Kidney (tissue), 14 donors: Measurements from ENCODE around the gene NT5E. TPM values are rescaled to one million over a fixed set of nuclear protein-coding genes. Genes with fewer than 3 reads are reported as not detected.

Experiments used
- DNase-seq, 5 donors: peaks; one replicate each; pipeline ENCODE4 v3.0.0-alpha.2; 2013 to 2020
- FAIRE-seq: peaks from 2 replicates; lab custom pipeline; 2012; peaks lifted over from hg19 to GRCh38; lab: Jason Lieb, UNC
- H3K27ac ChIP-seq, 2 donors: one replicate each; pipeline ENCODE4 v1.7.0; 2013; ENCODE audit warnings: low read depth in 2 of 2, low read length in 2 of 2, inconsistent platforms in 1 of 2
- H3K27me3 ChIP-seq: one replicate; pipeline ENCODE4 v1.7.1; 2013; ENCODE audit warnings: low read length, inconsistent platforms; ENCODE audit not compliant: control insufficient read depth, insufficient read depth
- H3K36me3 ChIP-seq, 3 donors: one replicate each; pipeline versions ENCODE4 v1.7.0 to v1.7.1; 2013; ENCODE audit warnings: low read length in 3 of 3, control low read depth in 1 of 3, inconsistent platforms in 1 of 3; ENCODE audit not compliant: insufficient read depth in 3 of 3, control insufficient read depth in 2 of 3
- H3K4me1 ChIP-seq, 3 donors: one replicate each; pipeline versions ENCODE4 v1.7.0 to v1.7.1; 2013; ENCODE audit warnings: low read length in 3 of 3, inconsistent platforms in 1 of 3, low read depth in 1 of 3; ENCODE audit not compliant: control insufficient read depth in 2 of 3, insufficient read depth in 2 of 3
- H3K4me3 ChIP-seq, 3 donors: one replicate each; pipeline versions ENCODE4 v1.7.0 to v1.8.1; 2013; ENCODE audit warnings: low read length in 3 of 3, control low read depth in 1 of 3, inconsistent platforms in 1 of 3
- H3K9ac ChIP-seq, 3 donors: one replicate each; pipeline versions ENCODE4 v1.7.0 to v1.7.1; 2013; ENCODE audit warnings: low read length in 3 of 3, control low read depth in 1 of 3, inconsistent platforms in 1 of 3
- H3K9me3 ChIP-seq, 3 donors: one replicate each; pipeline versions ENCODE4 v1.7.0 to v1.7.1; 2013; ENCODE audit warnings: low read length in 3 of 3, control low read depth in 1 of 3, inconsistent platforms in 1 of 3; ENCODE audit not compliant: control insufficient read depth in 2 of 3, insufficient read depth in 1 of 3
- CTCF ChIP-seq: IDR thresholded peaks from 3 replicates; pipeline ENCODE4 v1.5.1; 2012; ENCODE audit warnings: mild to moderate bottlenecking, moderate library complexity, borderline replicate concordance; ENCODE audit not compliant: insufficient read depth; ENCODE audit errors: extremely low read depth
- intact Hi-C: fragments of 100-400 bp; cut with DNase I; formaldehyde crosslinking; loops from one replicate; pipeline ENCODE4 v1.11.1; 2022
- polyA plus RNA-seq: library from polyadenylated mRNA; stranded (reverse); fragments of 350-450 nt; fragmentation: Illumina TruSeq; extraction: RNeasy Lipid Tissue Mini Kit (QIAGEN cat#74804); gene quantifications from one replicate; pipeline ENCODE4 v1.2.3, GENCODE V29; 2014; ENCODE audit warnings: low read depth, low replicate concordance; ENCODE audit not compliant: insufficient read depth
- total RNA-seq: library from RNA; stranded (reverse); fragmentation: NEBNext Ultra II Directional; extraction: Animal tissue kit (Norgen Biotek cat#: 25700); gene quantifications from one replicate; pipeline ENCODE4 v1.2.1, GENCODE V29; 2021
- donor health status: control.
- donor health status: control.
- donor health status: control.
- donor health status: control.
- donor health status: control.
- donor health status: DM: yes; HTN: yes; CAD: no.
- donor health status: Normal renal cell carcinoma (clear cell type).

NT5E gene
- total and polyA plus RNA-seq, 2 donors from 2014 or later: 13.1 to 41.0 TPM

DNA sequence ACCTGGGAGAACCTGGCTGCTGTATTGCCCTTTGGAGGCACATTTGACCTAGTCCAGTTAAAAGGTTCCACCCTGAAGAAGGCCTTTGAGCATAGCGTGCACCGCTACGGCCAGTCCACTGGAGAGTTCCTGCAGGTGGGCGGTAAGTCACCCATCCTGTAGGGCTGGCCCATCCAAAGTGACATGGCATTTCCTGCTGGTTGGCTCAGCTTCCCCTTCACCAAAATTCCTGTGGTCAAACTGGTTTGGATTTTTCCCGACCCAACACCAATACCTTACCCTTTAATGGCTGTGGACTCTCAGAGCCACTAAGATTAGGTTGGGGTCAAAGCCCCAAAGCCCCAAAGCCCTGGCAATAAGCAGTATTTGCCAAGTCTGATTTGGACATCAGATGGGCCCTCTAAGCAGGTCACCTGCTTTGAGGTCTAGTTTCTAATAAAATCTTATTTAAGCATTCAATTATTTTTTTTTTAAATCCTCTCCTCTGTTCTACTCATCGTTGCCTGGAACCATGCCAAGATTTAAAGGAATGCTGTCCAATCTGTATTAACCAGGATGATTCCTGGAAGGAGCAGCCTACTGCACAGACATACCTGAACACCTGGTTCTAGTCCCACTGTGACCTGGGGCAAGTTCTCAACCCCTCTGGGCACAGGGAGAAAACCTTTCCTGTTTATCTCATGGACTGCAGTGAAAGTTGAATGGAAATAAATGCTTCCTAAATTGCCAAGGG is 40.8 kb downstream of the NT5E start:
- FAIRE-seq: no peak
- Histone ChIP-seq H3K4me3 (no peak overlapping the region), H3K36me3 (no peaks in the 10 kb centered on the region), H3K27ac (no peak overlapping the region), H3K9ac (no peak overlapping the region), H3K4me1 (no peaks in the 10 kb centered on the region), H3K9me3 (no peaks in the 10 kb centered on the region), H3K27me3 (no peaks in the 10 kb centered on the region)
- TF ChIP-seq CTCF: no peak
- intact Hi-C loops: no loop called here
- DNase-seq: no peak

DNA sequence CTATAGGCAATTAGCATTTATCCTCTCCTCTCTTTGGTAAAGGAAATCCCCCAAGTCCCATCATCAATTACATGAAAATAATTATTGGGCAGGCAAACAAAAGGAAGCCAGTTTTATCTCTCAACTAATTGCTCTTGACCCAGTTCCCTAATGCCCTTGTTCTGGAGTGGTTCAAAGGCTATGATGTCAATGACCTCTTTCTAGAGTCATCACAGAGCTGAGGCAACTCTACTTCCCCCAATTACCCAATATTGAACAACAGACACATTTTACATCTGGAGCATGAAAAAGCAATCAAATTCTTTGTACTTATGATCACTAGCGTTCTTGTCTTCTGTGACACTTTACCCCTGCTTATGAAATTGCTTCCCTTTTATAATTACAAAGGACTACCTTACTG is 43.5 kb downstream of the NT5E start:
- DNase-seq: no peak
- H3K36me3 ChIP-seq: no peaks in the 10 kb centered on the region
- TF ChIP-seq CTCF: no peak
- H3K27me3 ChIP-seq: no peaks in the 10 kb centered on the region
- H3K4me1 ChIP-seq: no peaks in the 10 kb centered on the region
- H3K4me3 ChIP-seq: no peak overlapping the region
- intact Hi-C loops: no loop called here
- no peaks in the 10 kb centered on the region for H3K9me3 ChIP-seq
- H3K9ac ChIP-seq: no peak overlapping the region
- FAIRE-seq: no peak
- no peak overlapping the region for H3K27ac ChIP-seq

GRCh38 chr6:85494547-85495536 is 45.0 kb downstream of the NT5E start:
- intact Hi-C loops: no loop called here
- no peak for DNase-seq
- FAIRE-seq: no peak
- Histone ChIP-seq H3K4me3 (no peak overlapping the region), H3K4me1 (no peaks in the 10 kb centered on the region), H3K36me3 (no peaks in the 10 kb centered on the region), H3K9ac (no peak overlapping the region), H3K27ac (no peak overlapping the region), H3K27me3 (no peaks in the 10 kb centered on the region), H3K9me3 (no peaks in the 10 kb centered on the region)
- TF ChIP-seq CTCF: no peak
